Measurements from ENCODE around the gene EDAR.
A peak's percentile ranks its signal among the peaks of the same experiment; 100 is the strongest.

Gene EDAR

GRCh38 chr2:108937367-108938017, 51.5 kb downstream of the EDAR start:
- DNase-seq, result no peak

GRCh38 chr2:108936866-108937265, 52.2 kb downstream of the EDAR start:
- no peak for DNase-seq

GRCh38 chr2:108936076-108936864, 52.8 kb downstream of the EDAR start:
- no peak for DNase-seq

- DNase-seq, result no peak
These were observed 53.7 kb downstream of the EDAR start for GRCh38 chr2:108935271-108935741.

- DNase-seq, result no peak
These were observed 54.3 kb downstream of the EDAR start for GRCh38 chr2:108934583-108935245.

GRCh38 chr2:108934151-108934550, 54.9 kb downstream of the EDAR start:
- DNase-seq, result no peak

- DNase-seq, result no peak
These were observed 55.3 kb downstream of the EDAR start for GRCh38 chr2:108933691-108934117.

GRCh38 chr2:108932736-108933332, 56.2 kb downstream of the EDAR start:
- no peak for DNase-seq

GRCh38 chr2:108931372-108931771, 57.6 kb downstream of the EDAR start:
- DNase-seq, result no peak

GRCh38 chr2:108929807-108930425, 59.1 kb downstream of the EDAR start:
- DNase-seq, result no peak

GRCh38 chr2:108928660-108929377, 60.2 kb downstream of the EDAR start:
- no peak for DNase-seq

- peak; percentile 41 for DNase-seq
These were observed 60.9 kb downstream of the EDAR start for GRCh38 chr2:108927936-108928659.

GRCh38 chr2:108927405-108927804, 61.6 kb downstream of the EDAR start:
- DNase-seq, result no peak

GRCh38 chr2:108926561-108927380, 62.2 kb downstream of the EDAR start:
- DNase-seq, result no peak

- no peak for DNase-seq
These were observed 63.3 kb downstream of the EDAR start for GRCh38 chr2:108925735-108926134.

- no peak for DNase-seq
These were observed 63.7 kb downstream of the EDAR start for GRCh38 chr2:108925286-108925685.

GRCh38 chr2:108924580-108925251, 64.3 kb downstream of the EDAR start:
- no peak for DNase-seq

- DNase-seq, result no peak
These were observed 65.1 kb downstream of the EDAR start for GRCh38 chr2:108923736-108924579.

Data from activated CD4-positive, alpha-beta T cell treated with anti-CD3 and anti-CD28 coated beads, Interleukin-10, Interleukin-2, amounts not matched to agents 100 ng/mL and 50 ng/mL, durations not matched to agents 16 hours and 8 hours (primary cell).